Activated CD4-positive, alpha-beta T cell treated with anti-CD3 and anti-CD28 coated beads for 24 hours (primary cell): ENCODE results near the gene ATG7.
"Not testable (repeated sequence)": the region's sequence is repeated elsewhere in the genome, so short reads cannot be mapped to it uniquely, and the experiment has no call there.

Experiments
- DNase-seq, 2 donors: peaks; one replicate each; pipeline ENCODE4 v3.0.0-alpha.2; 2020; ENCODE audit warnings: low read depth in 2 of 2

Gene ATG7

GRCh38 chr3:11390411-11391131, 118.4 kb downstream of the ATG7 start:
- no peak for DNase-seq

- no peak for DNase-seq
These were observed 119.1 kb downstream of the ATG7 start for GRCh38 chr3:11391174-11391879.

GRCh38 chr3:11392014-11392859, 120.0 kb downstream of the ATG7 start:
- no peak for DNase-seq

GRCh38 chr3:11392860-11393114, 120.6 kb downstream of the ATG7 start:
- no peak for DNase-seq

GRCh38 chr3:11393401-11393800, 121.2 kb downstream of the ATG7 start:
- no peak for DNase-seq

- no peak for DNase-seq
These were observed 122.2 kb downstream of the ATG7 start for GRCh38 chr3:11394392-11394791.

GRCh38 chr3:11400213-11400612, 128.0 kb downstream of the ATG7 start:
- no peak for DNase-seq

- no peak for DNase-seq
These were observed 129.2 kb downstream of the ATG7 start for GRCh38 chr3:11401434-11401833.

GRCh38 chr3:11405323-11405722, 133.1 kb downstream of the ATG7 start:
- DNase-seq: no peak

GRCh38 chr3:11407644-11408043, 135.4 kb downstream of the ATG7 start:
- no peak for DNase-seq

- not testable (repeated sequence) for DNase-seq
These were observed 136.2 kb downstream of the ATG7 start for GRCh38 chr3:11408324-11408859.

GRCh38 chr3:11410564-11410963, 138.4 kb downstream of the ATG7 start:
- no peak for DNase-seq

- no peak for DNase-seq
These were observed 139.8 kb downstream of the ATG7 start for GRCh38 chr3:11411956-11412355.

- DNase-seq: no peak
These were observed 140.9 kb downstream of the ATG7 start for GRCh38 chr3:11413071-11413470.

- DNase-seq: no peak
These were observed 142.9 kb downstream of the ATG7 start for GRCh38 chr3:11415099-11415498.

GRCh38 chr3:11420066-11420465, 147.9 kb downstream of the ATG7 start:
- no peak for DNase-seq

GRCh38 chr3:11422291-11422690, 150.1 kb downstream of the ATG7 start:
- no peak for DNase-seq

GRCh38 chr3:11423868-11424267, 151.7 kb downstream of the ATG7 start:
- no peak for DNase-seq

GRCh38 chr3:11424277-11424676, 152.1 kb downstream of the ATG7 start:
- no peak for DNase-seq

GRCh38 chr3:11430207-11430606, 158.0 kb downstream of the ATG7 start:
- DNase-seq: no peak

- no peak for DNase-seq
These were observed 158.4 kb downstream of the ATG7 start for GRCh38 chr3:11430624-11431023.

- no peak for DNase-seq
These were observed 159.1 kb downstream of the ATG7 start for GRCh38 chr3:11431319-11431718.
